ENCODE results near the gene DNAJC5G.
"Not testable (repeated sequence)": the region's sequence is repeated elsewhere in the genome, so short reads cannot be mapped to it uniquely, and the experiment has no call there.

Gene DNAJC5G

GRCh38 chr2:27281855-27282559, 6.8 kb downstream of the DNAJC5G start, which contains the start of gene TRIM54:
TSS of gene TRIM54 (plus strand) at chr2:27282429. CDS start at chr2:27282732, 303 bp downstream.
- DNase-seq (ENCODE audit: low read depth): no peak

- DNase-seq (ENCODE audit: low read depth): no peak
Measured at GRCh38 chr2:27282892-27283291, 7.7 kb downstream of the DNAJC5G start.

DNA sequence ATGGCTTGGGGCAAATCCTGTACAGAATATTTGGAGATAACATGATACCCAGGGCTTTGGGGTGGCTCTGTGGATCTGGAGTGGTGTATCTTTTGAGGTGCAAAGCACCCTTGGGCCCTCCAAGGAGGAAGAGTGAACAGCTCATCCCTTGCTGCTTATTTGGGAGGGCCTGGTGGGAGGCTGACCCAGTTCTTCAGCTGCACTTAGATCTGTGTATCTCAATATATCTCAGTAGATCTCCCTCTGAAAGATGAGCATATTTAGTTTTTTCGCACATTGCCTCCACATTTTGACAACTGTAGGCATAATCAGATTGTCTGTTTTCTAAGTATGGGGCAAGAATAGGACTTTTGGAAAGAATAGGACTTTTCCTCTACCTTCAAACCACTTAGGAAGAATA, 9.8 kb downstream of the DNAJC5G start:
- DNase-seq (ENCODE audit: low read depth): no peak

- DNase-seq (ENCODE audit: low read depth): no peak
Measured at GRCh38 chr2:27285481-27285880, 10.2 kb downstream of the DNAJC5G start.

DNA sequence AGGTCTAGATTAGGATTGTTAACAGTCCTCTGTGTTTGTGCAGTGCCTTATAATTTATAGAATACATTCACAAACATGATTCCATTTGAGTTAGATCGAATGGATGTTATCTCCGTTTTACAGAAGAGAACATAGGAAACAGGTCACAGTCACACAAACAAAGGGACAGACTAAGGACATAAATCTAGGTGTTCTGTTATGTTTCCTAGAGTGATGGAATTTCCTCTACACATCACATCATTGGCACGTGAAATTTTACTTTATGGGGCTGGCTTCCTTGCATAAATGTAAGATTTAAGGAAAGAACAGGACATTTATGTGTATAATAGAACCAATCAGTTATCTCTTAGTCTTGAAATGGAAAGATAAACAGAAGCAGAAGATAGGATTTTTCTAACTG, 13.4 kb downstream of the DNAJC5G start:
- no peak for DNase-seq (ENCODE audit: low read depth)

GRCh38 chr2:27290549-27290948, 15.3 kb downstream of the DNAJC5G start:
- DNase-seq (ENCODE audit: low read depth): no peak

- DNase-seq (ENCODE audit: low read depth): no peak
Measured at GRCh38 chr2:27291865-27292264, 16.6 kb downstream of the DNAJC5G start.

DNA sequence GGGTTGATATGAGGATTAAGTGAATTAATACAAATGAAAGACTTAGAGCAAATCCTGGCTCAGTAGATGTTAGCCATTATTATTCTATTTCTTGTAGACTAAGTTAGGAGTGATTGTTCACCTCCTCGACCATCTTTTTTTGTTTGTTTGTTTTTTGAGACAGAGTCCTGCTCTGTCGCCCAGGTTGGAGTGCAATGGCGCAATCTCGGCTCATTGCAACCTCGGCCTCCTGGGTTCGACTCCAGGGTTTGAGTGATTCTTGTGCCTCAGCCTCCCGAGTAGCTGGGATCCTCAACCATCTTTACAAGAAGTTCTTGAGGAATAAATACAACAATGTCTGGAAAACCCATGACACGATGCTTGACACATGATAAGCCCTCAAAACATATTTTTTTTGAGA, 19.7 kb downstream of the DNAJC5G start:
- no peak for DNase-seq (ENCODE audit: low read depth)

DNA sequence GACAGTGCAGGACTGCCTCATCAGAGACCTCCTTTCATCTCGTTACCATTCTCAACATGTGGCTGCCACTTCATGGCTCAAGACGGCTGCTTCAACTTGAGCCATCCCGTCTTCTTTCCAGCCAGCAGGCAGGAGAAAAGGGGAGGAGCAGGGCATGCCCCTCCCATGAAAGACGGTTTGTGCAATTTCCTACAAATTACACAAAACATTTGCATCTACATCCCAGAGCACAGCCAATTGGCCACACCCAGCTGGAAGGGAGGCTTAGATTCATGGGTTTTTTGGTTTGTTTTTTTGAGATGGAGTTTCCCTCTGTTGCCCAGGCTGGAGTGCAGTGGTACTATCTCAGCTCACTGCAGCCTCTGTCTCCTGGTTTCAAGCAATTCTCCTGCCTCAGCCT, 21.2 kb downstream of the DNAJC5G start:
- no peak for DNase-seq (ENCODE audit: low read depth)

DNA sequence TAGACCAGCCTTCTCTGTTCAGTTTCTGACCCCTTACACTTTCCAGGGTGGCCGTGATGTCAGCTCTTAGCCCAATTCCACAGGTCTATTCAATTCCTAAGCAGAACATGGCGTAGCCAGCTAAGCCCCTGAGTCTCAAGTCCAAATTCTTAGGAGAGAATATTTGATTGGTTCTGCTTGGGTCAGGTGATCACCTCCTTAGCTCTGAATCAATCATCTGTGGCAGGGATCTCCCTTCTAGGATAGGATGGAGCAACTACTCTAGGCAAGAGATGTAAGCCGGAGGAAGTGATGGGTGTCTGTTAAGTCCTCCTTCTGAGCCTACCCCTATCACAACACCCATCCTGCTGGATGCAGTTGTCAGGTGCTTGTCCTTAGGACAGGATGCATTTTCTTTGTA, 22.0 kb downstream of the DNAJC5G start:
- DNase-seq (ENCODE audit: low read depth): no peak

DNA sequence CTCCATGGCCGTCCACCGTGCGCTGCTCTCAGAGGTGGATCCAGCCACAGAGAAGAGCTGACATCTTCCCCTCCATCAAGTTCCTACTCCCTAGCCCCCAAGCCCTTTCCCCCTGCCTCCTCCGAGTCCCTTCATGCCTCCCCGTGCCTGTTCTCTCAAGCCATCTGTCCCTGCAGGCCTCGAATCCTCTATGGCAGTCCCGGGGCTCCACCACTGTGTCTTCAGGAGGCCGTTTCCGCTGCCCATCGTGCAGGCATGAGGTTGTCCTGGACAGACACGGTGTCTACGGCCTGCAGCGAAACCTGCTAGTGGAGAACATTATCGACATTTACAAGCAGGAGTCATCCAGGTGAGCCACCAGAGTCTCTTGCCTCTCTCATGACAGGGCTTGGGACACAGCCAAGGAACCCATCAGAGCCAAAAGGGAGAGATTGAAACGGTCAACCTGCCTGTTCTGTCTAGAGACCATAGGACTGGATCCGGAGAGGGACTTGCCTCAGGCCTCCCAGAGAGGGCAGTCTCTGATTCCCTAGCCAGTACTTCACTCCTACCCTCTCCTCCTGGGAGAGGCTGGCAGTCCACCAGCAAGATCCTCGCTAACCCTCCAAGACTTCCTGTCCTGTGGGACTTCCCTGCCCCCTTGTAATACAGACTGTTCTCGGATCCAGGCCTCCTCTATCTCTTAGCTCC, 23.3 kb downstream of the DNAJC5G start:
- DNase-seq (ENCODE audit: low read depth): no peak

GRCh38 chr2:27300606-27301005, 25.4 kb downstream of the DNAJC5G start:
- not testable (repeated sequence) for DNase-seq (ENCODE audit: low read depth)

DNA sequence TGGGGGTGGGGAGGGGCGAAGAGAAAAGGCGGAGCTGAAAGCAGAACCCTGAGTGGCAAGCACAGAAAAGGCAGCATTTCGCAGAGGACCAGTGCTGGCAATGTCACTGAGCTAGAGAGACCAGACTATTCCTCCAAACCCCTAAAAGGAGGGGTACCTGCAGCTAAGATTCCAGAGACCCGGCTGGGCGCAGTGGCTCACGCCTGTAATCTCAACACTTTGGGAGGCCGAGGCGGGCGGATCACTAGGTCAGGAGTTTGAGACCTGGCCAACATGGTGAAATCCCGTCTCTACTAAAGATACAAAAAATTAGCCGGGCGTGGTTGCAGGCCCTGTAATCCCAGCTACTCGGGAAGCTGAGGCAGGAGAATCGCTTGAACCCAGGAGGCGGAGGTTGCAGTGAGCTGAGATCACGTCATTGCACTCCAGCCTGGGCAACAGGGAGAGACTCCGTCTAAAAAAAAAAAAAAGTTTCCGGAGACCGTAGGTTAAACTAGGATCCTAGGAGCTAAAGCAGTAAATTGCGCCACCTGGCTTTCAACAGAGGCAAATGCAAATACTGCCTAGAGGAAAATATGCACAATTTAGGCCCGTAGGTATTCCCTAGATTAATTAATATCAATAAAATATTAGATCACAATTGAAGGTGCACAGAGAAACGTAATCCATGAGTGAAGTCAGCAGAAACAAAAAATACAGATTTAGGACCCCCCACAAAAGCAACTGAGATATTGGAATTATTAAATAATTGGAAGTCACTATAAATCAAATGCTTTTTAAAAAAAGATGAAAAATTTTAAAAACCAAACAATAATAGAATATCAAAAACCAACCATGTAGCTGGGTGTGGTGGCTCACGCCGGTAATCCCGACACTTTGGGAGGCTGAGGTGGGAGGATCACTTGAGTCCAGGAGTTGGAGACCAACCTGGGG, 28.1 kb downstream of the DNAJC5G start:
- DNase-seq (ENCODE audit: low read depth): peak; percentile 36

- no peak for DNase-seq (ENCODE audit: low read depth)
Measured at GRCh38 chr2:27304488-27305240, 29.4 kb downstream of the DNAJC5G start.

- DNase-seq (ENCODE audit: low read depth): no peak
Measured at GRCh38 chr2:27305516-27305915, 30.3 kb downstream of the DNAJC5G start.

DNA sequence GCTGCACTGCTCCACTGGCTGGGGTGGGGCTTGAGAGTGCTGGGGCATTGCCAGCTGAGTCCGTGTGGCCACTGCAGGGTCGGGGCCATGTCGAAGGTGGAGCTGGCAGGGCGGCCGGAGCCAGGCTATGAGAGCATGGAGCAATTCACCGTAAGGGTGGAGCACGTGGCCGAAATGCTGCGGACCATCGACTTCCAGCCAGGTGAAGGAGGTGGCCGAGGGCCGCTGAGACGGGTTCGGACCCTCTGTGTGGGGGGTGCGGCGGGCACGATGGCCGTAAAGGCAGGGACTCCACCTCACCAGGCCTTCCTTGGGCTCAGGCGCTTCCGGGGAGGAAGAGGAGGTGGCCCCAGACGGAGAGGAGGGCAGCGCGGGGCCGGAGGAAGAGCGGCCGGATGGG, 30.9 kb downstream of the DNAJC5G start:
- DNase-seq (ENCODE audit: low read depth): no peak

DNA sequence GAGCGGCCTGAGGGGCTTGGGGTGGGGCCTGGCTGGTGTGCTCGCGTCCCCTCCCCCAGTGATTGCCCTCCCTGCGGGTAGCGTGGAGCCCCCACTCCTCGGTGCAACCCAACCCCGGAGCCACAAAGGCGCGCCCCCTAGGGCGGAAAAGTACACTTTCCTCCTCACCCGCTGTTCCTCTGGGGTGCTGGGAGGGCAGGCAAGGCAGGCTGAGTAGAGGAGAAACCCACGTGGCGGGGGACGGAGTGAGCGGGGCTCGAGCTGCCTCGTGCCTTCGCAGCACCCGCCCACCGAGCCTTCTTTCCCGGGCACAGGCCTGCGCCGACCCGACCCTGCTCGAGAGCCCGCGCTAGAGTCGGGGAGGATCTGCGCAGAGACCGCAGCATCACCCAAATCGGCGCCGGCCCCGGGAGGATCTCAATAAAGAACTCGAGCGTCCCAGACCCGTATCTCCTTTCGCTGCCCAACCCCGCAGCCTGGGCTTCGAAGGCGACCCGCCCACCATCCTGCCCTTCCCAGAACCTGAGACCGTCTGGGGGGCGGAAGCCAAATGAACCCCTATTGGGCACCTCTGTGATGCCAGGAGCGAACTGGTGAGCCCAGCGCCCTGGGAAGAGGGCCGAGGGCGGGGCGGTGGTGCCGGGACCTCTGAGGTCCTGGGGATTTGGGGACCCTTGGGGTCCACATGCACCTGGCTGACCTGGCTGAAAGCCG, 31.5 kb downstream of the DNAJC5G start:
- DNase-seq (ENCODE audit: low read depth): no peak

GRCh38 chr2:27307287-27307544, 32.0 kb downstream of the DNAJC5G start:
- no peak for DNase-seq (ENCODE audit: low read depth)

DNA sequence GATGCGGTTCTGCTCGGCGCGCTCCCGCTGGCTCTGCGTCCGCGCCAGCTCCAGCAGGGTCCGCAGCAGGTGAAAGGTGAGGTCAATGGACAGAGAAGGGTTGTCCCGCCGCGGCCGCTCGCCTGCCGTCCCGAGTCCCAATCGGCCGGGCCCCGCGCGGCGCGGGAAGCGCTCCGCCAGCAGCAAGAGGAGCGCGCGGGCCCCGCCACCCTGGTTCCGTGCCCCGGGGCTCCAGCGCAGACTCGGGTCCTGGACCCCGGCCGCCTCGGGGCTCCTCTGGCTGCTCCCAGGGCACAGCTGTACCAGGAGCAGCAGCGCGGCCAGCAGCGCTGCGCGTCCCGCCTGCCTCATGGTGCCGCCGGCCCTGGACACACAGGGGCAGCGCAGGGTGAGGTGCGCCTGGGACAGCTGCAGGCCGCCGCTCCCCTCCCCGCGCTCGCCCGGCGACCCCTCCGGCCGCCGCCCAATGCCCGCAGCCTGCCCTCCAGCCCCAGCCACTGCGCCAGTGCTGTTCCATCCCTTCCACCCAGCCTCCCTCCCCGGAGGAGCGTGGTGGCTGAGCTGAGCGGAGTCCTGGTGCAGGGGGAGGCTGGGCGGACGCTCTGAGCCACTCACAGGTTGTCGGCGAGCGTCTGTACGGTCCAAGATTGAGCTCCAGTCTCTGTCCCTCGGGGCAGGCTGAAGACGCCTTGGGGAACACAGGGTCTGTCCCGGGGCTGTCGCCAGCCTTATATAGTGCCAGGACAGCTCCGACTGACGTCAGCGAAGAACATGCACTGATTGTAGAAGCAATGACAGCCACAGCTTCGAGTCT, 32.5 kb downstream of the DNAJC5G start:
- no peak for DNase-seq (ENCODE audit: low read depth)

GRCh38 chr2:27308359-27308881, 33.2 kb downstream of the DNAJC5G start, which contains the start of gene UCN:
TSS of gene UCN (minus strand) at chr2:27308445. CDS start at chr2:27307895, 550 bp downstream.
- no peak for DNase-seq (ENCODE audit: low read depth)

Measured in T follicular helper cell (primary cell).